ENCODE measurements around the gene TMOD3. TPM values are rescaled to one million over a fixed set of nuclear protein-coding genes. Genes with fewer than 3 reads are reported as not detected.

The TMOD3 gene
- total and polyA plus RNA-seq, 2 donors from 2014 or later = 8.9 to 49.0 TPM

GRCh38 chr15:51799282-51800252 is 29.9 kb upstream of the TMOD3 start:
- Histone ChIP-seq H3K9me3 (ENCODE audit: control insufficient read depth in 2 of 3, insufficient read depth in 1 of 3, low read length in 3 of 3) (no peaks in the 10 kb centered on the region), H3K36me3 (ENCODE audit: control insufficient read depth in 2 of 3, insufficient read depth in 3 of 3, low read length in 3 of 3) (peaks cover 0 to 3% (median 2%) of the 10 kb centered on the region in 3 donors), H3K4me1 (ENCODE audit: control insufficient read depth in 2 of 3, insufficient read depth in 2 of 3, low read depth in 1 of 3, low read length in 3 of 3) (no peaks in the 10 kb centered on the region), H3K4me3 (ENCODE audit: low read length in 3 of 3) (no peak overlapping the region), H3K9ac (ENCODE audit: low read length in 3 of 3) (no peak overlapping the region), H3K27me3 (ENCODE audit: control insufficient read depth, insufficient read depth, low read length) (no peaks in the 10 kb centered on the region), H3K27ac (ENCODE audit: low read depth in 2 of 2, low read length in 2 of 2) (no peak overlapping the region)
- no peak for TF ChIP-seq CTCF (IDR thresholded peaks at IDR 0.05; ENCODE audit: borderline replicate concordance, extremely low read depth, insufficient read depth)
- FAIRE-seq (no peak), DNase-seq (peak in 1 of 5 donors; percentile 14)
- intact Hi-C loops (cut with DNase I) = no loop called here

GRCh38 chr15:51801391-51801835 is 28.0 kb upstream of the TMOD3 start:
- no peaks in the 10 kb centered on the region for H3K9me3 ChIP-seq (ENCODE audit: control insufficient read depth in 2 of 3, insufficient read depth in 1 of 3, low read length in 3 of 3)
- H3K27ac ChIP-seq (ENCODE audit: low read depth in 2 of 2, low read length in 2 of 2) = no peak overlapping the region
- FAIRE-seq = no peak
- H3K27me3 ChIP-seq (ENCODE audit: control insufficient read depth, insufficient read depth, low read length) = no peaks in the 10 kb centered on the region
- peaks cover 0 to 3% (median 2%) of the 10 kb centered on the region in 3 donors for H3K36me3 ChIP-seq (ENCODE audit: control insufficient read depth in 2 of 3, insufficient read depth in 3 of 3, low read length in 3 of 3)
- intact Hi-C loops (cut with DNase I) = no loop called here
- peak; percentile 36 for TF ChIP-seq CTCF (IDR thresholded peaks at IDR 0.05; ENCODE audit: borderline replicate concordance, extremely low read depth, insufficient read depth)
- H3K4me3 ChIP-seq (ENCODE audit: low read length in 3 of 3) = no peak overlapping the region
- H3K4me1 ChIP-seq (ENCODE audit: control insufficient read depth in 2 of 3, insufficient read depth in 2 of 3, low read depth in 1 of 3, low read length in 3 of 3) = no peaks in the 10 kb centered on the region
- DNase-seq = peak in 2 of 5 donors; percentile 14 to 34
- no peak overlapping the region for H3K9ac ChIP-seq (ENCODE audit: low read length in 3 of 3)

- no peak for TF ChIP-seq CTCF (IDR thresholded peaks at IDR 0.05; ENCODE audit: borderline replicate concordance, extremely low read depth, insufficient read depth)
- peaks cover 0 to 3% (median 2%) of the 10 kb centered on the region in 3 donors for H3K36me3 ChIP-seq (ENCODE audit: control insufficient read depth in 2 of 3, insufficient read depth in 3 of 3, low read length in 3 of 3)
- H3K4me3 ChIP-seq (ENCODE audit: low read length in 3 of 3) = no peak overlapping the region
- no peak for FAIRE-seq
- H3K9ac ChIP-seq (ENCODE audit: low read length in 3 of 3) = no peak overlapping the region
- intact Hi-C loops (cut with DNase I) = no loop called here
- no peak for DNase-seq
- no peaks in the 10 kb centered on the region for H3K9me3 ChIP-seq (ENCODE audit: control insufficient read depth in 2 of 3, insufficient read depth in 1 of 3, low read length in 3 of 3)
- no peaks in the 10 kb centered on the region for H3K4me1 ChIP-seq (ENCODE audit: control insufficient read depth in 2 of 3, insufficient read depth in 2 of 3, low read depth in 1 of 3, low read length in 3 of 3)
- H3K27ac ChIP-seq (ENCODE audit: low read depth in 2 of 2, low read length in 2 of 2) = no peak overlapping the region
- no peaks in the 10 kb centered on the region for H3K27me3 ChIP-seq (ENCODE audit: control insufficient read depth, insufficient read depth, low read length)
These were observed 26.9 kb upstream of the TMOD3 start for GRCh38 chr15:51802593-51802992.
